ENCODE results near the gene PFKP.
A peak's percentile ranks its signal among the peaks of the same experiment; 100 is the strongest.

Gene PFKP

DNA sequence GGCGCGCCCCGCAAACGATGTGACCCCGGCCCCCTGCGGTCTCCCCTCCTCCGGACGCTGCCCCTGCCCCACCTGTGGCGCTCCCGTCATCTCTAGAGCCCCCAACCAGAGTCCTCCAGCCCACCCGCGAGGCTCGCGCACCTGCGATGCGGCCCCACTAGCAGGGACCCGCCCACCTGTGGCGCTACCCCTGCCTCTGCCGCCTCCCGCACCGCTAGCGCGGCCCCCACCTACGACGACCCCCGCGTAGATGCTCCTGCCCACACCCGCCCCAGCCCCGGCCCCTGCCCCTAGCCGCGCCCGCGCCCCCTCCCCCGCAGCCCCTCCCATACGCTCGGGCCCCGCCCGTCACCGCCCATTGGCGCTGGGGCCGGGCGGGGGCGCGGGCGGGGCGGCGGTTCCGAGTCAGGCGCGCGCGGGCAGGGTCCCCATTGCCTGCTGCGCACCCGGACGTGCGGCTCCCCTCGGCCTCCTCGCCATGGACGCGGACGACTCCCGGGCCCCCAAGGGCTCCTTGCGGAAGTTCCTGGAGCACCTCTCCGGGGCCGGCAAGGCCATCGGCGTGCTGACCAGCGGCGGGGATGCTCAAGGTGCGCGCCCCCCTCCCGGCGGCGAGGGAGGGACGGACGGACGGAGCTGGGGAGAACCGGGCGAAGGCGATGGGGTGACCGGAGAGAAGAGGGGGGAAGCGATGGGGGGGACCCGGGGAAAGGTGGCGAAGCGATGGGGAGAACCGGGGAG, at the start of gene PFKP:
TSS of gene PFKP (plus strand) at position 431 of the 741 bp plus-strand sequence. CDS start at position 479, 48 bp downstream.
- no peak for DNase-seq

DNA sequence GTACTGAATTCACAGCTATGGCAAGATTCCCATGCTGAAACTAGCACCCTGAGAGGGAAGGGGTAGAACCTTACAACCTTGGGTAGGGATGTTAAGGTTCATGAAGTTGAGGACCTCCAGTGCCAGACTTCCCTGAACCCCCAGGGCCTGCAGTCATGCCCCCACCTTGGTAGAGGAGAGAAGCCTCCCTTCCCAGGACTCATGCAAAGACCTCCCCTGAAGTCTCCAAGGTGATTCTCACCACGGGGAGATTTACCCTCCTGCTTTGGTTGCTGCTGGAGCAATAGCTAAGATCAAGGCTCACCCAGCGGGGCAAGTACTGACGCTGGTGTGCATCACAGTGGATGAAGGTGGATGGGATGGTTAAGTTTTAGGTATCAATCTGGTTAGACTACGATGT, 49.1 kb upstream of the PFKP start:
- DNase-seq: no peak

DNA sequence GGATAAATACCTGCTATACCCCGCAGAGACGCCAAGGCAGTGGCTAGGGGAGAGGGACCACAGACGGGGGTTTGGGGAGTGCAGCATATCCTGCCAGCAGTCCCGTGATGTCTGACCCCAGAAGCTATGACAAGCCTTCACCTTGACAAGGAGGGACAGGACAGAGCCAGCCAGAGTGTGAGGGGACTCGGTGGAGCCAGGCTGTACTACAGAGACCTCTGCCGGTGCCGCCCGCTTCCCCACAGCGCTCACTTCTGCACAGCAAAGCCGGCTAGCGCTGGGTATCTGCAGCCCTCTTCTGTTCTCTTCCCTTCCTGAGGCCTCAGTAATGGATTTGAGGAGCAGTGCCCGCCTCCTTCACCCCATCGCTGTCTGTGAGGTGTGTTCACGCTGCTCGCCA, 47.0 kb upstream of the PFKP start:
- DNase-seq: no peak

DNA sequence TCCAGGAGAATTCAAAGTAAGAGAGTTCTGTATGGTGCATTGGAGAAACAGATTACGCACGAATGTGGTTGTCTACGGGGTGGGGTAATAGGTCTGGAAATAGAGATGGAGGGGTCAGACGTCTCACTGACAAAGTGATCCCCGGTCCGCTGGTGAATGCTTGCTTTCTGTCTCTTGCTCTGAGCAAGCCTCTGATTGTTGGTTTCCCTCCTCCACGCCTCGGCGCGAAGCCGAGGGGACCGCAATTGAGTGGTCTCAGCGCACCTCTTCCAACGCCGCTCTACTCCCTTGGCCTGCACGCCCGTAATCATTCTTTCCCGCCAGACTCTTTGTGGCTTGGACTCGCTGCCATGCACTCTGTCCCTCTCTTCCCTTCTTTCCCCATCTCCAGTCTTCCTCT, 46.5 kb upstream of the PFKP start:
- DNase-seq: no peak

DNA sequence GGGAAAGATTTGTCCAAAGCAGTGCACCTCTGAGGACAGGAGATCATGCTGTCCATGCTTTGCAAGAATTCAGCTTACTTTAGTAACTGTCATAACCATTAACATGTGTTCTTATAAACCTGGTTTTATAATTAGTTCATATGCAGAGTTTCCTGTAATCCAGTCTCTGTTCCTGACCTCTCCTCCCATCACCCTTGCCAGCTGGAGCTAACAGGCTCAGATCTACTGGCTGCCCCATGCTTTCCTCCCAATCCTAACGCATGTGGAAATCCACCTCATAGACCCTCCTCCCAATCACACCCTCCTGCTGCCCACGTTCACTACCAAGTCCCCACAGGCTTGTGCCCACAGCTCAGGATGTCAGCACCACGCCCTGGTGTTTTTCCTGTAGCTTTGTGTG, 45.3 kb upstream of the PFKP start:
- no peak for DNase-seq

DNA sequence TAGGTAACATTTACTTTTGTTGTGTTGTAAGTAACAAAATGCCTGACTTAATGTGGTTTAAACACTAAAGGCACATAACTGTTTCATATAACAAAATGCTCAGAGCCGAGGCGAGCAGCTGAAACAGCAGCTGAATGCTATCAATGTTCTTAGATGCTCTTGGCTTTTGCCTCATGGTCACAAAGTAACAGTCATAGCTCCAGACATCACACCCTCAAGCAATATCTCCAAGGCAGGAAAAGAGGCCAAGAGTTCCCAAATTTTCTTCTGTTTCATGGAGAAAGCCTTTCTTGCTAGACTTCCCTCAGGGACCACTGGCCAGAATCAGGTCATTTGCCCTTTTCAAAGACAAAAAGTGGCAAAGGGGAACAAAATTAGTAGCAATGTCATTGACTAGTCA, 43.5 kb upstream of the PFKP start:
- DNase-seq: no peak

DNA sequence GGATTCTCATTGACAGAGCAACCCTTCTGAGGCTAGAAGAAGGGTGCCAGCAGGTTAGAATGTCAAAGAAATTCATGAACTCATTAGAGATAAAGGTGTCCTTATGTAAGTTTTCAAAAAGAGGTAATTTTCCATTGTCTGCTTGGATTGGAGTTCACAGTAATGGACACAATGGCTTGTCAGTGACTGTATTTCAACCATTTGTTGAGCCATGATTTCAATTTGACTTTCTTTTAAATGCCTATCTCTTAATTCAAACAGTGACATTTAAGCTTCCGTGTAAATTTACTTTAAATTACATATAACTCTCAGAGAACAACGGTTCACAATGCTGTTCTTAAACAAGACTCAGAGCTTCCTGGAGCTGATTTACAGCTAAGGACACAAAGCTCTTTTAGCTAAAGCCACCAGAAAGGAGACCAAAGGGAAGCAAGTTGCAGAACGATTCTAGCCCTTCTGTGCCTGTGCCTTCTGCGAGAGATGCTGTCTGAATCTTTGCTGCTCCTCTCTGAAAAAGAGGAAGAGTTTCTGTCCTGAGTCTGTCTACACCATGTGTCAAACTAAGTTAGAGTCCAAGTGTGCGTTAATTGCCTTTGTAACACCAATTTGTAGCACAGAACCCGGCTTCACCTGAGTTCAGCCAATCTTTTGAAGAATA, 42.2 kb upstream of the PFKP start:
- no peak for DNase-seq

DNA sequence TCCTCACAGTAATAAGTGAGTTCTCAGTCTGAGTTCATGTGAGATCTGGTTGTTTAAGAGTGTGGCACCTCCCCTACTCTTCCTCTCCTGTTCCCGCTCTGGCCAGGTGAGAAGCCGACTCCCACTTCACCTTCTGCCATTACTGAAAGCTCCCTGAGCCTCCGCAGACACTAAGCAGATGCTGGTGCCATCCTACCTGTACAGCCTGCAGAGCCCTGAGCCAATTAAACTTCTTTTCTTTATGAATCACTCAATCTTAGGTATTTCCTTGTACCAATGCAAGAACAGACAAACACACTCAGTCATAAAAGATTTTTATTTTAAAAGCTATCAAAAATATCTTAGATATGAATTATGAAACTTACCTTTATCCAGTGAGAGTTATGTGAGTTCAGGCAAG, 39.5 kb upstream of the PFKP start:
- DNase-seq: no peak

DNA sequence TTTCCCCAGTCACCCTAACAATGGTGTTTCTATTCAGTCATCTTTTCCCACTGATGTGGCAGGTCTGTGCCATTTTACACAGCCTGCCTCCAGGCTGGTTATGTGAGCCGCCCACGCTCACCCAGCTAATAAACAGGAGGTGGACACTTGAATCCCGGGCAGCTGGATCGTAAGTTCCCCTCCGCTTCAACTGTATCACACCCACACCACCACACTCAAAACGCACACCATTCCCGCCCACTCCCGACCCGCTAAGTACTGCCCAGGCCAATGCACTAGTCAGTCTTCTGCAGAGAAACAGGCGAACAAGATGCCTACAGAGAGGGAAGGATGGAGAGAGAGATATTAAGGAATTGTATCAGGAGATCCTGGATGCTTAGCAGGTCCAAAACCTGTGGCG, 38.9 kb upstream of the PFKP start:
- no peak for DNase-seq

DNA sequence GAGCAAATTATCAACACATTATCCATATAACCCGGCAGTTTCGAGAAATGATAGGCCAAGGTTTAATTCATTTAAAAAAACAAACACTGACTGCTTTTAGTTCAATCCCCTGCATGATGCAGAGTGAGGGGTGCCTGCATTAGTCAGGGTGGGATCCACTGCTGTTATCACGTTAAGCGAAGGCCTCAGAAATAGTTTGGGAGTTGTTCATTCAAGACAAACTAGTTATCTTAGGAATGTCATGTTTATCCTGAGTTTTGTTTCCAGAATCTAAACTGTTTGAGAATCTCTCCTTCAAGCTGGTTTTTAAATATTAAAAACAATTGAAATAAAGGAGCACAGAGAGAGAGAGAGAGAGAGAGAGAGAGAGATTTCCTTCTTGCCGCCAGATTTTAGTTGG, 36.6 kb upstream of the PFKP start:
- DNase-seq: no peak

DNA sequence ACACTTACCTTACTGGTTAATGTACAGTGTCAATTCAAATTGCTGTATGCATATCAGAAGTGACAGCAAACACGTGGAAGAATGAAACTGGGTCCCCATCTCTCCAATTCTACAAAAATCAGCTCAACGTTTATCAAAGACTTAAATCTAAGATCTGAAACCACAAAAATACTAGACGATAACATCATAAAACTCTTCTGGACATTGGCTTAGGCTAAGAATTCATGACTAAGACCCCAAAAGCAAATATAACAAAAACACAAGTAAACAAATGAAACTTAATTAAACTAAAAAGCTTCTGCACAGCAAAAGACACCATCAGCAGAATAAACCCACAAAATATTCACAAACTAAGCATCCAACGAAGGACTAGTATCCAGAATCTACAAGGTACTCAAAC, 35.9 kb upstream of the PFKP start:
- DNase-seq: no peak

DNA sequence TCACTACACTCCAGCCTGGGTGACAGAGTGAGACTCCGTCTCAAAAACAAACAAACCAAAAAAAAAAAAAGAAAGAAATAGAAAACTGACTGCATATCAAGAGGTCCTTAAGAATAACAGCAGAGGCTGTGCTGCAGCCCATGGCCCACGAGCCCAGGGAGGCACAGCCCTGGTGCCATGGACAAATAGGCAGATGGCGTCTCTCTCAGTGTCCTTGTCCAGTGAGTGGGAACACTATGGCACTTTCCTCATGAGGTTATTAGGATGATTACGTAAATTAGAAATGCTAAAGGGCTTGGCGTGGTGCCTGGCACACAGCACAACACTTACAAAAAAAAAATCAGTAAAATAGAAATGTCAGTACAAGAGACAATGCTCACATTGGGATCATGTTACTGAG, 33.4 kb upstream of the PFKP start:
- peak; percentile 52 for DNase-seq

DNA sequence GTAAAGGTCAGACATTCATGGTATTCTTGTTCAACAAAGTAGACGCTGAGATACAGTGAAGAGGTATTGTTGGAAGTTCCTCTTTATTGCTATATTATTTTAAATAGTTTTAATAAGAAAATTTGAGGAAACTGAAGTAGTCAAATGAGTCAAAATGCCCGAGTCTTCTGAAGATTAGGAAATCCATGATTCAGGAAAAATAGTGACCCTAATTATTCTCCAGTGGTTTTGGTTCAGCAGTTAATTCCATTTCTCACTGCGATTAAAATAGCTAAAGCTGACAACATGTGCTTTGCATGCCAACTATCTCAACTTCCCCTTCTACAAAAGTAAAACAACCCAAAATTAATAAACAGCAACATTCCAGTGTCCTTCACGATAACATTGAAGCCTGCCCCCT, 32.7 kb upstream of the PFKP start:
- DNase-seq: no peak

DNA sequence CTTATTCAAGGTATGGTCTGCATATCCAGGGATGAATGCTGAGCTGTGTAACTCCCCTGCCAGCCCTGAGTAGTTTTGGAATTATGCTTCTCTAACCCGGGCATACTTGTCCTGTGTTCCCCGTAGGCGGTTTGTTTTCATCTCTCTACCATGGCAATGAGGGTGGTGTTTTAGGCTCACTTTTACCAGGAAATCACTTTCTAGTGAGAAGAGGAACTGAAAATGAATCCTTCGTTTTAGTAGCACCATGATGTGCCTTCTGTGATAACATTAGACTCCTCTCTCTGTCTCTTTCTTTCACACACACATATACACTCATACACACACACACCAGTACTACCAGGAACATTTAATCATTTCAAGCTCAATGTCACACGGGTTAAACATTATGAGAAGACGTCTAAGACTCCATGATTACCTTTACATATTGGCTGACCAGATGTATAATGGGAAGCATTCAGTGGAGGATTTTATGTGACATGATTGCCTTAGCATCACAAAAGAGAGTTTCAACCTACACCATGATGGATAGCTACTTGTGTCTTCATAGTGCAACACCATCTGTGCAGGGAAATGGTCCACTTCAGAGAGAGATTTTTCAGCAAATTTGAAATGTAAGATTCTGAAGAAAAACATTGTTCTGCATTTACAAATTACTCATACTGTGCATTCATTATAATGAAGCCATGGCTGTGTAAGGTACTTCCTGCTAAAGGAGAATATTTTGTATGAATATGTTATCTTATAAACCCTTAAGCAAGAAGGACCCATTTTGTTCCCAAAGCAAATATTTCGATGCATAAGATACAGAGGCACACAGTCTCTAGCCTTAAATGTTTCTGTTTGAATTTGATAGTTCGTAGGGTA, 31.0 kb upstream of the PFKP start:
- no peak for DNase-seq

DNA sequence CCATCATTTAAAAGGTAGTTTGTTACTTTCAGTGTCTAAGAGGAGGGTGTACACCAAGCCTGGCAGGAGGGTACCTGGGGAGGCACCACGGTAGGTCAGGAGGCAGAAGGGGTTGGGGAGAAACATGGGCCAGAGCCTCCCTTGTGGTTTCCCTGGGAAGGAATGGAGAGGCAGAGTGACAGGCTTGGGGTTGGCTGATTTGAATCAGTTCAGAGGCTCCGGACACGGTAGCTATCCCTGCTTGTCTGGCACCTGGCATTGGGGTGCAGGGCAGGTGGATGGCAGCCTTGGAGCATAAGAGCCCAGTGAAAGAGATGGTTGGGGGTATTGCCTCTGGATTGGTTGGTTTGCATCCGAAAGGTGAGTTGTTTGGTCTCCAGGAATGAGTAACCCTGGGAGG, 30.2 kb upstream of the PFKP start:
- no peak for DNase-seq

DNA sequence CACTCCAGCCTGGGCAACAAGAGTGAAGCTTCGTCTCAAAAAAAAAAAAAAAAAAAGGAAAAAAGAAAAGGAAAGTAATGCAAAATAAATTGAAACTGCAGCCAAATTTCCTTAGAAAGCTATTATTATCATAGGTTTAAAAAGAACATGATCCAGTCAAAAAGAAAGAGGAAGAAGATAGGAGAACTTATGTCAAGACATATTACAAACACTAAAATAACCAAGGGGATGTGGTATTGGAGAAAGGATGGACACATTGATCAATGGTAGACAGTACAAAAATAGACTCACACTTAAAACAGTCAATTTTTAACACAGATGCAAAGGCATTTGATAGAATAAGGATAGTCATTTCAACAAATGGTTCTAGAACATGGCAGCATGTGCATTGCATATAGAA, 27.3 kb upstream of the PFKP start:
- no peak for DNase-seq

DNA sequence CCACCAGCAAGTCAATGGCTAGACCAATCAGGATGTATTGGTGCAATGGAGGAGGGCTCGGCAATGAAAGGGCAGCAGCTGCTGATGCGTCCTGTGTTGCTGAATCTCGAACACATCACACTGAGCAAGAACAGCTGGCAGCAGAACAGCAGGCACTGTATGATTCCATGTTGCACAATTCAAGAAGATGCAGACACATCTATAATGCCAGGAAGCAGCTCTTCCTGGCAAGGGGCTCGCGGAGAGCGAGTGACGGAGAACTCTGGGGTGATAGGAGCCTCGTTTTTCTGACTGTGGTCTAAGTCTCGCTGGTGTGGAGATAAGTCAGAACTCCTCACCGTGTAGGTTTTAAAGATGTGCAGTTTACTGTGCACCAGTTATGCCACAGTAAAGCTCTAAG, 24.8 kb upstream of the PFKP start:
- no peak for DNase-seq

DNA sequence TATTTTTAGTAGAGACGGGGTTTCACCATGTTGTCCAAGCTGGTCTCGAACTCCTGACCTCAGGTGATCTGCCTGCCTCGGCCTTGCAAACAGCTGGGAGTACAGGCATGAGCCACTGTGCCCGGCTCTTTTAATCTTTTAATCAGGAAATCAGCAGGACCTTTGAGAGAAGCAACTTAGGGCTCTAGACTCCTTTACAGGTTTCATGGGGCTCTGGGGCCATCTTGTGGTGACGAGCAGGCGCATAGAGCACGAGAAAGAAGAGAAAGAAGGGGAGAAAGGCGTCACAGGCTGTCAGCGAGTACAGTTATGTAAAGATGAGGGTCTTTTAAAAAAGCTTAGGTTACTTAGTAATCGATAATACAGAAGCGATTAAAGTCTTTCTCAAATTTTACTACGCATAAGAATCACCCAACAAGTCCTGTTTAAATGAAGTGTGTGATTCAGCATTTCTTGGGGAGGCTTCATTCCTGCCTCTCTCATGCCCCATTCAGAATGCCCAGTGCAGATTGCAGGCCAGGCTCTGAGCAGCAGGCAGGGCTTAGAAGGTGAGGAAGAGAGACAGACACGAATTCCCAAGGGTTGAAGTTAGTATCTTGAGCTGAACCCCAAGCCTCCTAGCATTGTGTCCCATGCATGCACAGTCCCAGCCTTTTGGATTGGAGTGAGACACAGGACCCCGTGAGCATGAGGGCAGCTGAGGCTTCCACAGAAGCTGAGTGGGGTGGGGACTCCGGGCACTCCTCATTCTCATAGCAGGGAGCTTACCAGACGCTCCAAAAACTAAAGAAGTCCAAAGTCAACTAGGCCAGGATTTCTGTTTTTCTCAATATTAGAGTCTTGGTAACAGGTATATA, 23.6 kb upstream of the PFKP start:
- peak; percentile 39 for DNase-seq

DNA sequence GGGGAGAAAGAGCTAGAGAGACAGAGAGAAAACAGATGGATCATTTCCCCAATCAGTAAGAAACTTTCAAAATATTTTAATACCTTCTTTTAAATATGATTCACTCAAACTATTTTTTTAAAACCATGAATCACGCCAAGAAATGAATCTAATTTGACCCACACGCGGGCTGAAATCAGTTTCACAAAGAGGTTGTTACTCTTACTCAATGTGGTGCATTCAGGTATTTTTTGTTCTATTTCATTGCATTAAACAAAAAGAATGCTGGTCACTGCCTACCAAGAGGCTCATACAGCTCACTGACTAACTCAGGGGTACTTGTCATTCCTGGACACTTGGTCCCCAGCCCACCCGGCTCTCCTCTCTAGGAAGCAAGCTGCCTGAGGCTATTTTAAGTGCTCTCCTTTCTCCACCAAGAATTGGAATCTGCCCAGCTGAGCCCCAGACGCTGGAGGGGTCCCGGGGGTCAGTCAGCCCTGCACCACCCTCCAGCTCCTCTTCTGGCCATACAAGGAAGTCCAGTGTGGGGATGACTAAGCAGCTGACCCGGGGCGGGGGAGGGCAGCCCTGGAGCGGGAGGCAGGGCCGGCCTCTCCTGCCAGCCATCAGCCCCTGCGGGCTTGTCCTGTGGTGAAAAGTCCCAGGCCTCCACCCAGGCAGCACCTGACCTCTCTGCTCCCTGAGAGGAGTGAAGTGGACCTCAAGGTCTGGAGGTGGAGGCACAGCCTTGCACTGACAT, 21.7 kb upstream of the PFKP start:
- no peak for DNase-seq

DNA sequence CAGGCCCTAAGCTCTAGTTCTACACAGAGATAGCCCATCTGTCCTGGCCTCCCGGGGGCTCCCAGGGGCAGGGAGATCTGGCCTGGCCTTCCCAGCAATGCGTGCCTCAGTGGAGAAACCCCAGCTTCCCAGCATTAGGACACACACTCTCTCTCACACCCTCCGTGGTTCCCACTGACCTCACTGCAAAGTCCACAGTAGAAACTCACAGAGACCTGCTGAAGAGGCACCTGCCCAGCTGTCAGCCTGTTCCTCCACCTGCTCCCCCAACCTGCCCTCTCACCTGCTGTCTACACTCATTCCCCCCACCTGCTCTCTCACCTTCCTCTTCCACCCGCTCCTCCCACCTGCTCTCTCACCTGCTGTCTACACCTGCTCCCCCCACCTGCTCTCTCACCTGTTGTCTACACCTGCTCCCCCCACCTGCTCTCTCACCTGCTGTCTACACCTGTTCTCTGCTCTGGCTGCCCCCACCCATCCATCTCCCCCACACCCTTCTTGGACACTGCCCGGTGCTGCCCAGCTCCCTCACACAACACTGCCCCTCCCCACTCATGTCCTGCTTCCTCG, 21.1 kb upstream of the PFKP start:
- DNase-seq: no peak

DNA sequence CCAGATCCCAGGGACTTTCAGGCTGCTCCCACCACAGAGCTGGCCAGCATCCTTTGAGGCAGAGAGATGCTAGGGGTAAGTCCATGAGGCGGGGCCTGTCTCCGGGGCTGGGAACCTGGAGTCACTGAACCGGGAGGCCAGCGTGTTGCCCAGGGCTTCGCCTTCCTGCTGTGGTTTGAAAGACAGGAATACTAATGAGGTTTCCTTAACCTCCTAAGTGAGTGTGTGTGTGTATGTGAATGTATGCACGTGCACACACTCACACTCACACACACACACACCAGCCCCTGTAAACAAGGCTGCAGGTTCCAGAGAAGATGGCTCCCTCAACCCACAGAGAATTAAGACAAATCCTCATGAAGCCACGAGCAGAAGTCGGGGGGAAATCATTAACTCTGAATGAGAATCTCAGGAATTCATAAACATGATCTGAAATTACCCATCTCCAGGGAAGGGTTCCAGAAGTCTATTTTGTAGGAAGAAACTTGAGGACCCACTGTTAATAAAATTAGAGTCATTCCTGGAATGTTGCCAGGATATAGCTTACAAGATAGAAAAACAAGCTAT, 20.3 kb upstream of the PFKP start:
- DNase-seq: no peak

DNA sequence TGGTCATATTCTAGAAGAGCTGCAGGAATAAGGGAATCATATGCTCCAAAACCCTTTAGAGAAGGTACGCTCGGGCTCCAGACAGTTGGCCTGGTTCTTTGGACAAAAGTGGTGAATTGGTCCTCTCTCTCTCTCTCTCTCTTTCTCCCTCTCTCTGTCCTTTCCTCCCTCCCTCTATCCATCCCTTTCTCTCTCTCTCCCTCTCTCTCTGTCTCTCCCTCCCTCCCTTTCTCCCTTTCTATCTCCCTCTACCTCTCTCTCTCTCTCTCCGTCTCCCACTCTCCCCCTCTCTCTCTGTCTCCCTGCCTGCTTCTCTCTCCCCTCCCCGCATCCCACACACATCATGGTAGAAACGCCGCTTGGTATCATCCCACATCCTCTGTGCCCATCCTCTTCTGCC, 19.8 kb upstream of the PFKP start:
- DNase-seq: no peak
